ENCODE measurements around the gene FHL1. TPM values are rescaled to one million over a fixed set of nuclear protein-coding genes. Genes with fewer than 3 reads are reported as not detected.

The FHL1 gene
- total RNA-seq, 3 donors from 2014 or later = 36.8 to 472 (median 53.2) TPM

DNA sequence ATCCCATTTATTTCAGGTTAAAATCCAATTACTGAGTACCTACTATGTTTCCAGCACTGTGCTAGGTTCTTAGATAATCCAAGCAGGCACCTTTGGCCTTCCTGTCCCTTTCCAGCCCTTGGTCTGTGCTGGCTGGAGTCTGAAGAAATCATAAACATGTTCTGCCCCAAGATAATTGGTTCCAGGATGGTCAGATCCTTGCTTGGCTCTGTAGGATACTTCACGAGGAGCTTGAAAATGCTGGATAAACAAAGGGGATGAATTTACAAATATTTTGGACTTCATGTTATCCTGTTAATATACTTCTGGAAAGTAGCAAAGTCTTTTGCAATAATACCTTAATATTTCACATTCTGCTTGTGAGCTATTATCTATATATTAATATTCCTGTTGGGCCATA, 35.0 kb upstream of the FHL1 start:
- ATAC-seq = no peak
- intact Hi-C loops (cut with DNase I, micrococcal nuclease) = no loop called here
- no peak for DNase-seq
- Histone ChIP-seq H3K36me3 (ENCODE audit: low read depth) (no peaks in the 10 kb centered on the region), H3K9me3 (no peaks in the 10 kb centered on the region), H3K4me3 (no peak overlapping the region), H3K4me1 (ENCODE audit: low read depth) (no peaks in the 10 kb centered on the region)
- TF ChIP-seq, protein P1, sequence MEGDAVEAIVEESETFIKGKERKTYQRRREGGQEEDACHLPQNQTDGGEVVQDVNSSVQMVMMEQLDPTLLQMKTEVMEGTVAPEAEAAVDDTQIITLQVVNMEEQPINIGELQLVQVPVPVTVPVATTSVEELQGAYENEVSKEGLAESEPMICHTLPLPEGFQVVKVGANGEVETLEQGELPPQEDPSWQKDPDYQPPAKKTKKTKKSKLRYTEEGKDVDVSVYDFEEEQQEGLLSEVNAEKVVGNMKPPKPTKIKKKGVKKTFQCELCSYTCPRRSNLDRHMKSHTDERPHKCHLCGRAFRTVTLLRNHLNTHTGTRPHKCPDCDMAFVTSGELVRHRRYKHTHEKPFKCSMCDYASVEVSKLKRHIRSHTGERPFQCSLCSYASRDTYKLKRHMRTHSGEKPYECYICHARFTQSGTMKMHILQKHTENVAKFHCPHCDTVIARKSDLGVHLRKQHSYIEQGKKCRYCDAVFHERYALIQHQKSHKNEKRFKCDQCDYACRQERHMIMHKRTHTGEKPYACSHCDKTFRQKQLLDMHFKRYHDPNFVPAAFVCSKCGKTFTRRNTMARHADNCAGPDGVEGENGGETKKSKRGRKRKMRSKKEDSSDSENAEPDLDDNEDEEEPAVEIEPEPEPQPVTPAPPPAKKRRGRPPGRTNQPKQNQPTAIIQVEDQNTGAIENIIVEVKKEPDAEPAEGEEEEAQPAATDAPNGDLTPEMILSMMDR (IDR thresholded peaks at IDR 0.05) = no peak

- no peaks in the 10 kb centered on the region for H3K36me3 ChIP-seq (ENCODE audit: low read depth)
- TF ChIP-seq, protein P1 (IDR thresholded peaks at IDR 0.05) = no peak
- ATAC-seq (no peak), DNase-seq (no peak)
- intact Hi-C loops (cut with DNase I, micrococcal nuclease) = no loop called here
- H3K9me3 ChIP-seq = no peaks in the 10 kb centered on the region
- no peak overlapping the region for H3K4me3 ChIP-seq
- H3K4me1 ChIP-seq (ENCODE audit: low read depth) = no peaks in the 10 kb centered on the region
Observed at GRCh38 chrX:136112778-136113177, 34.6 kb upstream of the FHL1 start.

GRCh38 chrX:136115126-136115903, 32.0 kb upstream of the FHL1 start:
- no peaks in the 10 kb centered on the region for H3K9me3 ChIP-seq
- H3K4me3 ChIP-seq = no peak overlapping the region
- ATAC-seq = no peak
- no peaks in the 10 kb centered on the region for H3K4me1 ChIP-seq (ENCODE audit: low read depth)
- TF ChIP-seq, protein P1 (IDR thresholded peaks at IDR 0.05) = no peak
- intact Hi-C loops (cut with DNase I, micrococcal nuclease) = no loop called here
- H3K36me3 ChIP-seq (ENCODE audit: low read depth) = no peaks in the 10 kb centered on the region
- no peak for DNase-seq

GRCh38 chrX:136115904-136116297, 31.4 kb upstream of the FHL1 start:
- Histone ChIP-seq H3K4me3 (no peak overlapping the region), H3K4me1 (ENCODE audit: low read depth) (no peaks in the 10 kb centered on the region), H3K9me3 (no peaks in the 10 kb centered on the region), H3K36me3 (ENCODE audit: low read depth) (no peaks in the 10 kb centered on the region)
- DNase-seq = no peak
- intact Hi-C loops (cut with DNase I, micrococcal nuclease) = no loop called here
- no peak for ATAC-seq
- TF ChIP-seq, protein P1 (IDR thresholded peaks at IDR 0.05) = no peak

DNA sequence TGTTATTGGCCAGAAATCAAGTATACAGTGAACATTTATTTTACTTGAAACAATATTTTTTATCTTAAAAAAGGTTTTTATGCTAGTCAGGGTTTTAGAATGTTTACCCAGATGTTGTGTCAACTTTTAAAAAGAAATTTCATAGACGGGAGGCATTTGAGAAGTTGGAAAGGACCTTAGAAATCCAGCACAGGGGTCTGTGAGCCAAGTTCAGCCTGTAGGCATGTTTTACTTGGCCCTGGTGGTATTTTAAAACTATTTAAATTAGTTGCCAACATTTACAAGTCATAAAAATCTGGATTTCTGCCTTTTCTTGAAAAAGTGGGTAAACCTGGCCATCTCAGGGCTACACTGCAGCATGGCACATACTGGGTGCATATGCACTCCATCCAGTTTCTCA, 25.5 kb upstream of the FHL1 start:
- no peak for ATAC-seq
- H3K4me1 ChIP-seq (ENCODE audit: low read depth) = no peaks in the 10 kb centered on the region
- TF ChIP-seq, protein P1 (IDR thresholded peaks at IDR 0.05) = no peak
- H3K36me3 ChIP-seq (ENCODE audit: low read depth) = no peaks in the 10 kb centered on the region
- intact Hi-C loops (cut with DNase I, micrococcal nuclease) = no loop called here
- DNase-seq = no peak
- no peak overlapping the region for H3K4me3 ChIP-seq
- H3K9me3 ChIP-seq = no peaks in the 10 kb centered on the region
